ENCODE results near the gene TAOK3. TPM values are rescaled to one million over a fixed set of nuclear protein-coding genes. Genes with fewer than 3 reads are reported as not detected.

Gene TAOK3
- total RNA-seq, 4 donors from 2014 or later, result 22.7 to 61.7 (median 38.8) TPM

DNA sequence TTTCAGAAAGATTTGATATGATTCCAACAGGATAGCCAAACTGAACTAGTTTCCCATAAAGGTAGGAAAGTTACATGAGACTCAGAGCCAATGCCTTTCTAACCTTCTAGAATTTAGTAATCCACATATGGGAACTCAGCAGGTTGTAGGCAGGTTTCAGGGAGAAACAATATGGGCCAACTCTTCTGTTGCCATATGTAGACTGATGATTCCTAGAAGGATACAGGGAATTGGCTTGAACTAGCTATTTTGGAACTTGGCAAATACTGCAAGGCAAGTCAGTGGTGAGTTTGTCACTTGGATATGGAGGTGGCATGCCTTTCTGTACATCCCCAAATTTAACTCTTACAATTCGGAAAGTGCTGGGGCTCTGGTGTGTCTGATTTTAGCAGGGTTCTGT is 19.1 kb upstream of the TAOK3 start:
- H3K36me3 ChIP-seq, result peaks cover 96% of the 10 kb centered on the region
- no peak for DNase-seq (ENCODE audit: low spot score in 2 of 2)
- no peaks in the 10 kb centered on the region for H3K4me1 ChIP-seq
- H3K4me3 ChIP-seq, result no peak overlapping the region
- TF ChIP-seq POLR2A (IDR thresholded peaks at IDR 0.05), result no peak
- no peak for TF ChIP-seq EP300 (IDR thresholded peaks at IDR 0.05)
- TF ChIP-seq, protein P1, sequence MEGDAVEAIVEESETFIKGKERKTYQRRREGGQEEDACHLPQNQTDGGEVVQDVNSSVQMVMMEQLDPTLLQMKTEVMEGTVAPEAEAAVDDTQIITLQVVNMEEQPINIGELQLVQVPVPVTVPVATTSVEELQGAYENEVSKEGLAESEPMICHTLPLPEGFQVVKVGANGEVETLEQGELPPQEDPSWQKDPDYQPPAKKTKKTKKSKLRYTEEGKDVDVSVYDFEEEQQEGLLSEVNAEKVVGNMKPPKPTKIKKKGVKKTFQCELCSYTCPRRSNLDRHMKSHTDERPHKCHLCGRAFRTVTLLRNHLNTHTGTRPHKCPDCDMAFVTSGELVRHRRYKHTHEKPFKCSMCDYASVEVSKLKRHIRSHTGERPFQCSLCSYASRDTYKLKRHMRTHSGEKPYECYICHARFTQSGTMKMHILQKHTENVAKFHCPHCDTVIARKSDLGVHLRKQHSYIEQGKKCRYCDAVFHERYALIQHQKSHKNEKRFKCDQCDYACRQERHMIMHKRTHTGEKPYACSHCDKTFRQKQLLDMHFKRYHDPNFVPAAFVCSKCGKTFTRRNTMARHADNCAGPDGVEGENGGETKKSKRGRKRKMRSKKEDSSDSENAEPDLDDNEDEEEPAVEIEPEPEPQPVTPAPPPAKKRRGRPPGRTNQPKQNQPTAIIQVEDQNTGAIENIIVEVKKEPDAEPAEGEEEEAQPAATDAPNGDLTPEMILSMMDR (IDR thresholded peaks at IDR 0.05), result no peak
- no peak for TF ChIP-seq POLR2AphosphoS5 (IDR thresholded peaks at IDR 0.05)
- H3K27me3 ChIP-seq, result no peaks in the 10 kb centered on the region
- H3K27ac ChIP-seq, result no peak overlapping the region
- no peaks in the 10 kb centered on the region for H3K9me3 ChIP-seq
- 85% methylated on average over 1 of the region's 1 CpG for WGBS

DNA sequence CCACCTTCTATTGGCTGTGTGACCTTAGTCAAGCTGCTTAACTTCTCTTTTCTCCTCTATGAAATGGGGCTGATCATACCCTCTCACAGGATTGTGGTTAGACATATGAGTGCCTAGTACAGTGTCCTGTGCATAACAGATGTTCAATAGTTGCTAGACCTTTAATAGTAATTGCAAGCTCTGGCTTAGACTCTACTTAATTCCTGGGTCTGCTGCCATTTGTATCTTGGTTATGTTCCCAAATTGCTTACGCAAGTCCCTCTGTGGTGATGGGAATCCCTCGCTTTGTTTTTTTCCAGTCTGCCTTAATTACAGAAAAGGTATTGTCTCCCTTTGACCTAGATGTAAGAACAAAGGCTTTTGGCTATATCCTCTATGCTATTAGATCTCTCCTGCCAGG is 18.7 kb upstream of the TAOK3 start:
- 68% methylated on average over 2 of the region's 2 CpGs for WGBS
- TF ChIP-seq POLR2AphosphoS5 (IDR thresholded peaks at IDR 0.05), result no peak
- no peak for TF ChIP-seq POLR2A (IDR thresholded peaks at IDR 0.05)
- TF ChIP-seq EP300 (IDR thresholded peaks at IDR 0.05), result no peak
- TF ChIP-seq, protein P1 (IDR thresholded peaks at IDR 0.05), result no peak
- H3K36me3 ChIP-seq, result peaks cover 96% of the 10 kb centered on the region
- H3K4me3 ChIP-seq, result no peak overlapping the region
- DNase-seq (ENCODE audit: low spot score in 2 of 2), result no peak
- H3K27me3 ChIP-seq, result no peaks in the 10 kb centered on the region
- H3K4me1 ChIP-seq, result no peaks in the 10 kb centered on the region
- H3K27ac ChIP-seq, result no peak overlapping the region
- no peaks in the 10 kb centered on the region for H3K9me3 ChIP-seq

DNA sequence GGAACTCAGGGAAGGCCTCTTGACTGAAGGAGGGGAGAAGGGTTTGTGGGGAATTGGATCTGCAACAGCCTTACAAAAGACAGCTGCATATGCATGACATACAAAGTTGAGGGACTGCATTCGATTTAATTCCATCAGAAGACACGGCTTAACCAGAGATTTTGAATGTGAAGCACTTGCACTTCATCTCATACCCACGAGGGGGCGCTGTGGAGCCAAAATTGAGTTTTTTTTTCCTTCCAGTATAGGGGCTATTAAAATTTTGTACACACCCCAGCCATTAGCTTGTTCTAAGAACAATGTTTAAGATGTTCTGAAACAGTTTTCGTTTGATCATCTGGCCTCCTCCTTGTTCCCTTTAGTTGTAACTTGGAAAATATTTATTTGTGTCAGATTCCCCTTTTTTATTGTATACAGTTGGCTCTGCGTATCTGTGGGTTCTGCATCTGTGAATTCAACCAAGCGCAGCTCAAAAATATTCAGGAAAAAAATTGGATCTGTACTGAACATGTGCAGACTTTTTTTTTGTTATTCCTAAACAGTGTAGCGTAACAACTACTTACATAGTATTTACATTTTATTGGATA is 5.3 kb upstream of the TAOK3 start:
- DNase-seq (ENCODE audit: low spot score in 2 of 2), result peak in 1 of 2 donors; percentile 80
- Histone ChIP-seq H3K4me3 (peak overlapping the region; percentile 100), H3K9me3 (no peaks in the 10 kb centered on the region), H3K27me3 (no peaks in the 10 kb centered on the region), H3K4me1 (peaks cover 45% of the 10 kb centered on the region), H3K27ac (peak overlapping the region; percentile 94), H3K36me3 (peaks cover 37% of the 10 kb centered on the region)
- 30% methylated on average over 8 of the region's 8 CpGs for WGBS
- TF ChIP-seq, protein P1 (IDR thresholded peaks at IDR 0.05), result peak; percentile 87 to 93
- TF ChIP-seq POLR2A (IDR thresholded peaks at IDR 0.05), result no peak

DNA sequence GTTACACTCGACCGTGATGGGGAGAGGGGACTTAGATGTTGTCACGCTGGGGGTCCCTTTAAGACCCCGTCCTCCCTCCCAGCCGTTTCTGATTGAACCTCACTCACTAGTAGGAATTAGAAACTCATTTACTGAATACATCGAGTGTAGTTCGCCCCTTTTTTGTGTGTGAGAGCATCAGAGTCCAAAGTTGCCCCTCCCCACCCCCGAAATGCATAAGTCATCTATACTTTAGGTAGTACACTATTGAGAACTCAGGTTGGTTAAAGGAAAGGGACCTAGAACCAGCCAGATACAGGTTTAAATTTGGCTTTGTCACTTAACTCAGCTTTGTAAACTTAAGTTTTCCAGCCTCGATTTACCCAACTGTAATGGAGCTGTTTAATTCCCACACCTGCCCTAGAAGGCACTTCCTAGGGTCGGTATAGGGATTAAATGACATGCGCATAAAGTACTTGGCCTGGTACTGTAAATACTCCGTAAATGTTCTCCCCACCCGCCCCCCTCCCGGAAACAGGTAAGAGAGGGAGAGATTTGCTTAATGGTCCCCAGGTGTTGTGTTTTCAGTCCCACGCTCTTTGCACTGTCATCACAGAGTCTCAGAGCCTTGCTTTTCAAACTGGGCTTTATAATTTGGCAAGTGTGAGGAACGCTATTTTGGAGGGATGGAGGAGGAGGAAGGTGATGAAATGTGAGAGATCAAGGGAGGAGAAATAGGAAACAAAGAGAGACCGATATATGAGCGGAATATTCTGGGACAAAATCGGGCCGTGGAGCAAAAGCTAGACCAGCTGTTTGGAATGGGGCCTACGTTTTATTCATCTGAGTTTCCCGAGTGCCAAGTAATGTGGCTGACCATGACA is 4.5 kb upstream of the TAOK3 start:
- Histone ChIP-seq H3K9me3 (no peaks in the 10 kb centered on the region), H3K27ac (peak overlapping the region; percentile 94), H3K27me3 (no peaks in the 10 kb centered on the region), H3K4me3 (peak overlapping the region; percentile 100), H3K4me1 (peaks cover 45% of the 10 kb centered on the region), H3K36me3 (peaks cover 30% of the 10 kb centered on the region)
- TF ChIP-seq, protein P1 (IDR thresholded peaks at IDR 0.05), result no peak
- TF ChIP-seq EP300 (IDR thresholded peaks at IDR 0.05) (no peak), POLR2A (IDR thresholded peaks at IDR 0.05) (no peak), POLR2AphosphoS5 (IDR thresholded peaks at IDR 0.05) (no peak)
- under 1% methylated on average over 22 of the region's 22 CpGs for WGBS
- DNase-seq (ENCODE audit: low spot score in 2 of 2), result no peak

All from suprapubic skin (tissue), 4 donors.